ELR (cell line): ENCODE results near the gene CCDC158.
"Not testable (repeated sequence)": the region's sequence is repeated elsewhere in the genome, so short reads cannot be mapped to it uniquely, and the experiment has no call there.

Source experiments
- DNase-seq: peaks from one replicate; pipeline ENCODE4 v3.0.0-alpha.2; 2015; ENCODE audit warnings: low read depth

The CCDC158 gene

GRCh38 chr4:76373919-76374552, 46.9 kb downstream of the CCDC158 start:
- DNase-seq, result peak; percentile 46

- DNase-seq, result no peak
Observed at GRCh38 chr4:76366737-76367136, 54.2 kb downstream of the CCDC158 start.

- peak; percentile 51 for DNase-seq
Observed at GRCh38 chr4:76365636-76366035, 55.3 kb downstream of the CCDC158 start.

DNA sequence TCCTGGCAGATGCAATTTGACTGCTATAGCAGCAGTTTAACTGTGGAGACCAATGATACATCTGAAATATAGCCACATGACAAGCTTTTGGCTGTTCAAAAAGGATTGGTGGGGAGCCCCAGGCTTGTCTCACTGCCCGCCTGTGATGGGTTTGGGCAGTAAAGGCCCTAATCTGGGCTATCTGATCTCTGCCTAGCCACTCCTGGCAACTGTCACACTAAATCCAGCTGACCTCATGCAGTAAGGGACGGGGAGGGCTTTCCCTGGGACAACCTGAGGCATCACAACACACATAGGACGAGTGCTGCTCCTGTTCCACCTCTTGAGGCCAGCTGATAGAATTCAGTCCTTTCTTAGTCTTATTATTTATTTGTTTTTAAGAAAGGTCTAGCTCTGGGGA, 56.2 kb downstream of the CCDC158 start:
- no peak for DNase-seq

GRCh38 chr4:76363556-76364290, 57.2 kb downstream of the CCDC158 start:
- DNase-seq, result peak; percentile 10

- DNase-seq, result no peak
Observed at GRCh38 chr4:76361689-76362412, 59.1 kb downstream of the CCDC158 start.

DNA sequence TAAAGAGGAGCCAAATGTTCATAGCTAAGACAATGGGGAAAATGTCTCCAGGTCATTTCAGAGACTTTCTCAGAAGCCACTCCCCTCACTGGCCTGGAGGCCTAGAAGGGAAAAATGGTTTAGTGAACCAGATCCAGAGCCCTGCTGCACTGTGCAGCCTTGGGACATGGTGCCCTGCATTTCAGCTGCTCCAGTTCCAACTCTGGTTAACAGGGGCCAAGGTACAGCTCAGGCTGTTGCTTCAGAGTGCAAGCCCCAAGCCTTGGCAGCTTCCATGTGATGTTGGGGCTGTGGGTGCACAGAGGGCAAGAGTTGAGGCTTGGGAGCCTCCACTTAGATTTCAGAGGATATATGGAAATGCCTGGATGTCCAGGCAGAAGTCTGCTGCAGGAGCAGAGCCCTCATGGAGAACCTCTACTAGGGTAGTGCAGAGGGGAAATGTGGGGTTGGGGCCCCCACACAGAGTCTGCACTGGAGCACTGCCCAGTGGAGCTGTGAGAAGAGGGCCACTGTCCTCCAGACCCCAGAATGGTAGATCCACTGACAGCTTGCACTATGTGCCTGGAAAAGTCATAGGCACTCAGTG, 61.0 kb downstream of the CCDC158 start:
- not testable (repeated sequence) for DNase-seq

DNA sequence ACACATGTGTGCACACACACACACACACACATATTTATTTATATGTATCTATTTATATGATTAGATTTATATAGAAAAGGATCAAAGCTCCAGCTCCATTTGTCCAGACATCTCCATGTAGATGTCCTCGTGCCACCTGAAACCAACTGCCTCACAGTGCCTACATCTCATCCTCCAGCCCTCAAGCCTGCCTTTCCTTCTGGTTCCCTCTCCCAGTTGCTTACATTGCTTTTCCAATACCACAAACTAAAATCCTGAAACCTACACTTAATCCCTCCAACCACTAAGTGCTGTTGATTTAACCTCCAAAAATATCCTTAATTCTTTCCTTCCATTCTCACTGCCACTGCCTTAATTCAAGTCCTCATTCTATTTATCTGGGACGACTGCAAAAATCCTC, 63.0 kb downstream of the CCDC158 start:
- DNase-seq, result no peak

- no peak for DNase-seq
Observed at GRCh38 chr4:76354517-76355473, 66.1 kb downstream of the CCDC158 start.

DNA sequence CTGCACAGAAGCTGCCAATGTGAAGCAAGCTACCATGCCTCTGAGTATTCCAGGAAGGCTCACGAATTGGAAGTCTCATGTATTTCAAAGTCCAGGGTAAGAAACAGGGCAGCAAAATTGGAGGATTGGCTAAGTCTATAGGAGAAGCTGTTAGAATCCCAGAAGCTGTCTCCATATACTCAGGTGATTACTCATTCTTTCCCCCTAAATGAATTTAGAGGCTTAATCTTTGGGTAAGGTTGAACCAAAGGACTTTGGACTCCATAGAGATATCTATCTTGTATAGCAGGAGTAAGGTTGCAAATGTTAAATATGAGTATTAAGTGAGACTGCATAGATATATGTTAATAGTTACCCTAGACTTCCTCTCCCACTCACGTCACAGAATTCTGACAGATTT, 78.1 kb downstream of the CCDC158 start:
- DNase-seq, result no peak

- no peak for DNase-seq
Observed at GRCh38 chr4:76342191-76342590, 78.8 kb downstream of the CCDC158 start.

GRCh38 chr4:76341063-76341462, 79.9 kb downstream of the CCDC158 start:
- peak; percentile 44 for DNase-seq

- DNase-seq, result no peak
Observed at GRCh38 chr4:76339364-76339763, 81.6 kb downstream of the CCDC158 start.

- no peak for DNase-seq
Observed at GRCh38 chr4:76334885-76335284, 86.1 kb downstream of the CCDC158 start.

GRCh38 chr4:76326515-76326914, 94.4 kb downstream of the CCDC158 start:
- DNase-seq, result no peak

DNA sequence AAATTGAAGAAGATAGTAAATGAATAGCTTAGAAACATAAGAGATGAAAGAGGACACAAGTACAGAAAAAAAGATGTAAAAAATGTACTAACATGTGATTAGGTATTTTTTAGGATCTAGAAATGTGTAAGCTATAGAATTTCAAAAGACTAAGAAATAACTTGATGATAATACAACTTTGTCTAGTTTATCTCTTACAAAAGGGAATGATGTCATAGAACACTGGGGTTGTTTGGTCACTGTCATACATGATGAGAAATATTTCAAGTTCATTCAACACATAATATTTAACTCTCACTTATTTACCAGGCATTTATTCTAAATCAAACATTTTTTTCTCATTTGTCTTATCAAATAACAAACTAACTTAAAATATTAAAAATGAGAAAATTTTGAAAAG, 95.9 kb downstream of the CCDC158 start:
- no peak for DNase-seq

DNA sequence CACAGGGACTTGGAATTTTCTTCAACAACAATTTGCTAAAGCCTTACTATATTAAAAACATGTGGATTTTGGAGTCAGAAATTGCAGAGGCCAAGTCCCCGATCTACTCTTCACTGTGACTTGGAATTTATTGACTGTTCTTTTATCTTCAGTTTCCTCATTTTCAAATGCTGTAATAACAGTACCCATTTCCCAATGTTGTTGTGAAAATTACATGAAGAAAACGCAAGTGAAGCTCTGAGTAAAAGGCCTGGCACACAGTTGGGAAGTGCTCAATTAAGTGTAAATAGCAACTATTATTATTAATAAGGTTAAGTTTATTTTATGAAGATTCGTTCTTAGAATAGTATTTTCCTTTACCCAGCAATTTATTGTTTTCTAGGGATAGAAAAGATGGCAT, 98.7 kb downstream of the CCDC158 start:
- no peak for DNase-seq

GRCh38 chr4:76316131-76316530, 104.8 kb downstream of the CCDC158 start:
- no peak for DNase-seq

DNA sequence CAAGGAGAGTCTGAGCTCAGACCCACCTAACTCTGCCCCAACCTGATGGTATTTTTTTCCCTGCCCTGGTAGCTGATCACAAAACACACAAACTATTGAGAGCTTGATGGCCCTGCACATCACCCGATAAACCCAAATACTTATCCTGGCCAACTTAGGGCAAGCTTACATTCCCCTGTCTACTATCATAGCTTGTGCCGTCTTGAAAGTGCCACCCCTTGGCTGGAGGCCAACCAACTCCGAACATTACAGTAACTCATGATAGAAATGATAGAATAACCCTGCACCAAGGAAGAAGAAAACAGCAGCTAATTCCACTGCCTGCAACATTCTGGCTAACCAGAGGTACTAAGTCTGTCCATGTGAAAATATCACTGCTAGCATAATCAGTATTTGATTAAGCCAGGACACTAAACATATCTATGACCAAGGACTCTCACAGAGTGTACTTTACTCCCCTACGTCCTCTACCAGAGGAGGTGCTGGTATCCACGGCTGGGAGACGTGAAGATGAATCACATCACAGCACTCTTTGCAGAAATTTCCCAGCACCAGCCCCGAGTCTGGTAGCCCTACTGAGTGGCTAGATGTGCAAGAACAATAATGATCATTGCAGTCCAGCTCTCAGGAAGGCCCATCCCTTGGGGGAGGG, 105.5 kb downstream of the CCDC158 start:
- DNase-seq, result no peak

GRCh38 chr4:76313547-76313946, 107.4 kb downstream of the CCDC158 start:
- DNase-seq, result no peak

DNA sequence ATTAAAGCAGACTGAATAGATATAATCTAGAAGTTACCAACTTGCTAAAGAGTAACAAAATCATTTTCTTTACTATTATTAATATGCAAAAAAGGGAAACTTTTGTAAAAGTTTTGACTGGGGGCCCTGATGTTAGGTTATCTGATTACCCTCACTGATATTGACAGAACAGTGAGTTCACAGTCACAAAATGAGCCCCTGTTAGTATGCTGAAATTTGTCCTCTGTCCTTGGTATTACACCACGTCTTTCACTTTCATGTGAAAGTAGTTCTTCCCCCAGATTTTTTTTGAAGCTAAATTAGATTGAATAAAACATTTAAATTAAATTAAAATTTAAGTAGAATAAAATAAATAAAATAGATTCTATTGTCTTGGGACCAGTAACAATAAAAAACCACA, 108.5 kb downstream of the CCDC158 start:
- DNase-seq, result no peak
